ENCODE measurements around the gene ZRANB3. TPM values are rescaled to one million over a fixed set of nuclear protein-coding genes. Genes with fewer than 3 reads are reported as not detected.
A peak's percentile ranks its signal among the peaks of the same experiment; 100 is the strongest.
"Not testable (repeated sequence)": the region's sequence is repeated elsewhere in the genome, so short reads cannot be mapped to it uniquely, and the experiment has no call there.

Gene ZRANB3
- total RNA-seq, 2 donors from 2014 or later: 15.5 to 17.9 TPM

DNA sequence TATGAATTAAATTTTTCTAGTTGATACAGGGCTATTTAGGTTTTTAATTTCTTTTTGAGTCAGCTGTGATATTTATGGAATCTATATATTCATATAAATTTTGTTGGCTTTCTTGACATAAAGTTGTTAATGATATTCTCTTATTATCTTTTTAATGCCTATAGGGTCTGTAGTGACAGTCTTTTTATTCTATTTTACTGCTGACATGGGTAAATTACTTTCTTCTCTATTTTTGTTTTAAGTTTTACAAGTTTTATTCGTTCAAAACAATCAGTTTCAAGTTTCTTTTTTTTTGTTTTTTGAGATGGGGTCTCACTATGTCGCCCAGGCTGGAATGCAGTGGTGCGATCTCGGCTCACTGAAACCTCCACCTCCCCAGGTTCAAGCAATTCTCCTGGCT, 226.3 kb downstream of the ZRANB3 start:
- H3K36me3 Mint-ChIP-seq (ENCODE audit: insufficient read depth in 2 of 2): peaks cover 5 to 15% of the 10 kb centered on the region in 2 donors
- H3K4me1 Mint-ChIP-seq (ENCODE audit: low read depth): no peaks in the 10 kb centered on the region
- no peaks in the 10 kb centered on the region for H3K27me3 Mint-ChIP-seq (ENCODE audit: low read depth)
- no peak for DNase-seq
- ATAC-seq (replicated peaks in 1 of 2): no peak
- no peak overlapping the region for H3K27ac Mint-ChIP-seq
- H3K9me3 Mint-ChIP-seq: peaks cover 7 to 11% of the 10 kb centered on the region in 2 donors
- H3K4me3 Mint-ChIP-seq: no peak overlapping the region

DNA sequence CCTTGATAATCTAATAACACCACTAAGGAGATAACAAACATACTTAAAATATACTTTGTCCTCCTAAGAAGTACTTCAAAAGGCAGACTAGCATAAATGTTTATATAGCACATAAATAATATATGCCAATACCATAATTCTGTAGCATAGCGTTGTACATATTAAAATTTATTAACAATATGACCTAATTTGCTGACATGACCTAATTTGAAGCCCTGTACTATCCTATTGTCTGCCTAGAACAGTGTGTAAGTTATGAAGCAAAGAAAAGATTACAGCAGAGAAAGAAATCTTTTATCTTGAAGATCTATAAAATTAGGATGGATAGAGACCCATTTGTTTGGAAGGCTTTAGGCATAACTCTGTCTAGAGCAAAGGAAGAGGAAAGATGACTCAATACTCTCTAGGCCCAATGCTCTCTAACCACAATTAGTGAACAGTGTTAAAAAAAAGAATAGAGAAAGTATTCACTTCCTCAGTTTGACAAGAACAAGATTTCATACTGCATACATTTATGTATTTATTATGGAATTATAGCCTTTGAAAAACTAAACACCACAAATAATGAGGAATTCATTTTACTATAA, 231.3 kb downstream of the ZRANB3 start:
- ATAC-seq (replicated peaks in 1 of 2) (no peak), DNase-seq (no peak)
- Mint-ChIP-seq H3K27ac (no peak overlapping the region), H3K4me1 (ENCODE audit: low read depth) (no peaks in the 10 kb centered on the region), H3K36me3 (ENCODE audit: insufficient read depth in 2 of 2) (peaks cover 16 to 19% of the 10 kb centered on the region in 2 donors), H3K9me3 (peaks cover 8 to 14% of the 10 kb centered on the region in 2 donors), H3K27me3 (ENCODE audit: low read depth) (no peaks in the 10 kb centered on the region), H3K4me3 (no peak overlapping the region)

DNA sequence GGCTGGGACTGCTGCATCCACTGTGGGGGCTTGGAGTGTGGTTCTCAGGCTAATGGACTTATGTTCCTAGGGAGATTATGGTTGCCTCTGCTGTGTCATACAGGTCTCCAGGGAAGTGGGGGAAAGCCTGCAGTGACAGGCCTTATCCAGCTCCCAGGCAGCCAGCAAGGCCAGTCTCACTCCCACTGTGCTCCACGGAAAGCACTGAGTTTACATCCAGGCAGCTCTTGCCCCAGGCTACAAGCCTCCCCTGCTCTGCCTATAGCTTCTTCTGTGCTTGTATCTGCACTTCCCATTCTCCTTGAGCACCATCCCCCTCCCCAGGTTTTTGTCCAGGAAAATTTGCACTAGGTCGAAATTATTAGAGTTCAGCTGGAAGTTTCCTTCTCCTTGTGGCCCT, 231.9 kb downstream of the ZRANB3 start:
- ATAC-seq (replicated peaks in 1 of 2) (no peak), DNase-seq (no peak)
- Mint-ChIP-seq H3K27me3 (ENCODE audit: low read depth) (no peaks in the 10 kb centered on the region), H3K9me3 (peaks cover 9 to 15% of the 10 kb centered on the region in 2 donors), H3K4me3 (no peak overlapping the region), H3K27ac (no peak overlapping the region), H3K36me3 (ENCODE audit: insufficient read depth in 2 of 2) (peaks cover 16 to 20% of the 10 kb centered on the region in 2 donors), H3K4me1 (ENCODE audit: low read depth) (no peaks in the 10 kb centered on the region)

DNA sequence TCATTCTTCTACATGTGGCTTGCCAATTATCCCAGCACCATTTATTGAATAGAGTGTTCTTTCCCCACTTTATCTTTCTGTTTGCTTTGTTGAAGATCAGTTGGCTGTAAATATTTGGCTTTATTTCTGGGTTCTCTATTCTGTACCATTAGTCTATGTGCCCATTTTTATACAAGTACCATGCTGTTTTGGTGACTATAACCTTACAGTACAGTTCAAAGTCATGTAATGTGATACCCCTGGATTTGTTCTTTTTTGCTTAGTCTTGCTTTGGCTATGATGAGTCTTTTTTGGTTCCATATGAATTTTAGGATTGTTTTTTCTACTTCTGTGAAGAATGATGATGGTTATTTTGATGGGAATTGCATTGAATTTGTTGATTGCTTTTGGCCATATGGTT, 243.9 kb downstream of the ZRANB3 start:
- not testable (repeated sequence) for H3K27ac Mint-ChIP-seq; ATAC-seq (replicated peaks in 1 of 2); DNase-seq; H3K4me1 Mint-ChIP-seq (ENCODE audit: low read depth); H3K27me3 Mint-ChIP-seq (ENCODE audit: low read depth); H3K36me3 Mint-ChIP-seq (ENCODE audit: insufficient read depth in 2 of 2); H3K4me3 Mint-ChIP-seq
- peaks cover 9 to 11% of the 10 kb centered on the region in 2 donors for H3K9me3 Mint-ChIP-seq

DNA sequence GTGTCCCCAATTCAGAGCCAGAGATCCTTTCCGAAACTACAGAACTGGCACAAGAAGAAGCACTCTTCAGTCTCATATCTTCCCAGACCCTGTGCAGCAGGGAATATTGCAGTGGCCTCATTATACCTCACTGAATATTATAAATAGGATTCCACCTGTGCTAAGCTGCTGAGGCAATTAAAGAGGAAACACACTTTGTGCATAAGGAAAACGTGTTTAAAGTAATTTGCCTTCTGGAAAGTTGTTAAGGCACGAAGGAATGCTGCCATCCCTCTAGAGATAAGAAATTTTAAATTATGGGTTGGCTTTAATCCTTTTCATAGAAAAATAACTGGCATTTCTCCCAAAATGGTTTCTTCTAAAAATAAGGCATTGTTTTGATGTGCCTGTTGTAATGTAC, 245.6 kb downstream of the ZRANB3 start:
- Mint-ChIP-seq H3K4me3 (no peak overlapping the region), H3K4me1 (ENCODE audit: low read depth) (no peaks in the 10 kb centered on the region), H3K9me3 (peaks cover 9 to 11% of the 10 kb centered on the region in 2 donors), H3K27me3 (ENCODE audit: low read depth) (no peaks in the 10 kb centered on the region), H3K27ac (peak overlapping the region; percentile 54), H3K36me3 (ENCODE audit: insufficient read depth in 2 of 2) (peaks cover 0 to 2% of the 10 kb centered on the region in 2 donors)
- ATAC-seq (replicated peaks in 1 of 2) (no peak), DNase-seq (no peak)

DNA sequence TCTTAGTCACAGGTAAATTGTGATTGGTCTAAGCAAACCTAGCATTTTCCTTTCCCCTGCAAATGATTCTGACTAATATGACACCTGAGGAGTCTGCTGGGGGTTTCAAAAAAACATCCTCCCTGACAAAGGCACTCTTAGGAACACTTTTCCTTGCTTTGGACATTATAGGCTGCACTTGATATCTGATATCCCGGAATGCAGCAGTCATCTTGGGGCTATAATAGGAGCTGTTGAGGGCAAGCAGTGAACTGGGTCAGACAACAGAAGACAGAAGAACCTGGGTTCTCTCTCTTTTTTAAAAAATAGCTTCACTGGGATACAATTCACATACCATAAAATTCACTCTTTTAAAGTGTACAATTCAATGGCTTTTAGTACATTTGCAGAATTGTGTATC, 249.6 kb downstream of the ZRANB3 start:
- Mint-ChIP-seq H3K27ac (no peak overlapping the region), H3K36me3 (ENCODE audit: insufficient read depth in 2 of 2) (no peaks in the 10 kb centered on the region), H3K27me3 (ENCODE audit: low read depth) (no peaks in the 10 kb centered on the region), H3K9me3 (peaks cover 2 to 5% of the 10 kb centered on the region in 2 donors), H3K4me1 (ENCODE audit: low read depth) (no peaks in the 10 kb centered on the region), H3K4me3 (no peak overlapping the region)
- DNase-seq (no peak), ATAC-seq (replicated peaks in 1 of 2) (no peak)

DNA sequence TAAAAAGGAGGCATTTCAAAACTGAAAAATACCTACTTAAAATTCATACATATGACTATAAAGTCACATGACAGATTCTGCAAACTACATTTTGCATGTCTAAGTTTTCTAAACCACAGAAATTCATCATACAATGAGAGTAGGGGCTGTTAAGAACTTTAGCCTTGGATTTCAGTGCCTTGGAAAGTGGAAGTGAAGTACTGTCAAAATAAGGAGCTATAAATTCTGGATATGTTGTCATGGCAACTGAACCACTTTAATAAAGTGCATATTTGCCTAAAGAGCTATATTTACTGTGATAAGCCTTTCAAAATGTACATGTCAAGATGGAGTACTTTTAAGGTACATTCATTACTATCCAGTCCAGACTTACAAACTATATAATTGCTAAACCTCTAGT, 251.8 kb downstream of the ZRANB3 start:
- no peak overlapping the region for H3K4me3 Mint-ChIP-seq
- H3K36me3 Mint-ChIP-seq (ENCODE audit: insufficient read depth in 2 of 2): peaks cover 0 to 4% of the 10 kb centered on the region in 2 donors
- no peak overlapping the region for H3K27ac Mint-ChIP-seq
- DNase-seq: no peak
- H3K27me3 Mint-ChIP-seq (ENCODE audit: low read depth): no peaks in the 10 kb centered on the region
- H3K4me1 Mint-ChIP-seq (ENCODE audit: low read depth): no peaks in the 10 kb centered on the region
- no peak for ATAC-seq (replicated peaks in 1 of 2)
- peaks cover 0 to 9% of the 10 kb centered on the region in 2 donors for H3K9me3 Mint-ChIP-seq

DNA sequence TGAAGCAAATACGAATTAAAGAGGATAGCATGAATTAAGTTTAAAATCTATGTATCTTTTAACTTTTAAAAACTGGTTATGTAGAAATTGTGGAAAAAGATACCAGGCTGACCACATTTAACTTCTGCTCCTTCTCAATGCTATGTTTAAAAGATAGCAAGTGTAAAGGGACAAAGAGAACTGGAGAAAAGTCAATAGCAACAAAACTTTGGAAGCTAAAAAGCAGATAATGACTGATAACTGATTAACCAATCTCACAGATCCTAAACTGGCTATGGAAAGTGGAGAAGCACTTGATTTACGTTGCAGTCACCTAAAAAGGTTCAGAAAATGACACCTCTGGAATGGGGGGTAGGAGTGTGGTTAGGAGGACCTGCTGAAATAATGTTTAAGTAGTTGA, 254.5 kb downstream of the ZRANB3 start:
- no peaks in the 10 kb centered on the region for H3K27me3 Mint-ChIP-seq (ENCODE audit: low read depth)
- no peak overlapping the region for H3K4me3 Mint-ChIP-seq
- peaks cover 0 to 11% of the 10 kb centered on the region in 2 donors for H3K9me3 Mint-ChIP-seq
- H3K36me3 Mint-ChIP-seq (ENCODE audit: insufficient read depth in 2 of 2): peaks cover 1 to 6% of the 10 kb centered on the region in 2 donors
- H3K27ac Mint-ChIP-seq: no peak overlapping the region
- DNase-seq (no peak), ATAC-seq (replicated peaks in 1 of 2) (no peak)
- H3K4me1 Mint-ChIP-seq (ENCODE audit: low read depth): no peaks in the 10 kb centered on the region

DNA sequence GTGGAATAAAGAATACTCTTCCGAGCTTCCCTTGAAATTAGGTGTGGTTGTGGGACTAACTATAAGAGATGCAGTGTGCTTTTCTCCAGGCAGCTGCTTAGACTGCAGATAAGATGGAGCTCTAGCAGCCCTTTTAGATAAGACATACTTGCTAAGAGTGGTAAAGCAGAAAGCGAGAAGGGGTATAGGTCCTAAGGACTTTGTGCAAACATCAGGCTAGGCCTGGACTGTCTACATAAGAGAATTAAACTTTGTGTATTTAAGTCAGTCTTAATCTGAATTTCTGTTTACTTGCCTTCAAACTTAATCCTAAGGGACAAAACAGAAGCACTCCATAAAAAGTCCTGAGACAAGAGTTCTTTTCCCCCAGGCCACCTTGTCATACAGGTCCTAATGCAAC, 260.0 kb downstream of the ZRANB3 start:
- ATAC-seq (replicated peaks in 1 of 2): no peak
- peaks cover 0 to 5% of the 10 kb centered on the region in 2 donors for H3K9me3 Mint-ChIP-seq
- H3K27ac Mint-ChIP-seq: no peak overlapping the region
- H3K4me3 Mint-ChIP-seq: no peak overlapping the region
- DNase-seq: no peak
- H3K27me3 Mint-ChIP-seq (ENCODE audit: low read depth): no peaks in the 10 kb centered on the region
- H3K36me3 Mint-ChIP-seq (ENCODE audit: insufficient read depth in 2 of 2): peaks cover 1 to 6% of the 10 kb centered on the region in 2 donors
- H3K4me1 Mint-ChIP-seq (ENCODE audit: low read depth): no peaks in the 10 kb centered on the region

DNA sequence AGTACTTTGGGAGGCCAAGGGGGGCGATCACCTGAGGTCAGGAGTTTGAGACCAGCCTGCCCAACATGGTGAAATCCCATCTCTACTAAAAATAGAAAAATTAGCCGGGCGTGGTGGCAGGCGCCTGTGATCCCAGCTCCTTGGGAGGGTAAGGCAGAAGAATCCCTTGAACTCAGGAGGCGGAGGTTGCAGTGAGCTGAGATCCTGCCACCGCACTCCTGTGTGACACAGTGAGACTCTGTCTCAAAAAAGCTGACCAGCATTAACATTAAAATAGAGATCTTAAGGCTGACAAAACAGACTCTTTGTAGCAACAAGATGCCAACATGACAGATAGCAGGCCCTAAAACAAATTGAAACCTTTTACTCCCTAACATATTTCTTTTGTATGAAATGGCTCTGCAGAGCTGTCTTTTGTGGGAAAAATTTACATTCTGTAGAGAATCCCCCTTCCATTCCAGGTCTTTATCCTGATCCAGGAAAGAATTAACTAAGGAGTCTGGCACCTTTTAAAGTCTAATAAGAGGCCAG, 265.0 kb downstream of the ZRANB3 start:
- Mint-ChIP-seq H3K27ac (no peak overlapping the region), H3K27me3 (ENCODE audit: low read depth) (no peaks in the 10 kb centered on the region), H3K4me3 (no peak overlapping the region), H3K9me3 (no peaks in the 10 kb centered on the region), H3K36me3 (ENCODE audit: insufficient read depth in 2 of 2) (no peaks in the 10 kb centered on the region), H3K4me1 (ENCODE audit: low read depth) (no peaks in the 10 kb centered on the region)
- DNase-seq (no peak), ATAC-seq (replicated peaks in 1 of 2) (no peak)

DNA sequence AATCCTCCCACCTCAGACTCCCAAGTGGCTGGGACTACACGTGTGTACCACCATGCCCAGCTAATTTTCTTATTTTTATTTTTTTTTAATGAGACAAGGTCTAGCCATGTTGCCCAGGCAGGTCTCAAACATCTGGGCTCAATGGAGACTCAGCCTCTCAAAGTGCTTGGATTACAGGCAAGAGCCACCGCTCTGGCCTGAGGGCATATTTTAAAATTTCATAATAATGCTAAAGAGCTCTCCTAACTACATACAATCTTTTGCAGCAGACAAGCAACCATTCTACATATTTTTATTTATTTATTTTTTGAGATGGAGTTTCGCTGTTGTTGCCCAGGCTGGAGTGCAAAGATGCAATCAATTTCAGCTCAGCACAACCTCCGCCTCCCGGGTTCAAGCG, 271.9 kb downstream of the ZRANB3 start:
- no peak for DNase-seq
- no peak overlapping the region for H3K27ac Mint-ChIP-seq
- no peaks in the 10 kb centered on the region for H3K36me3 Mint-ChIP-seq (ENCODE audit: insufficient read depth in 2 of 2)

DNA sequence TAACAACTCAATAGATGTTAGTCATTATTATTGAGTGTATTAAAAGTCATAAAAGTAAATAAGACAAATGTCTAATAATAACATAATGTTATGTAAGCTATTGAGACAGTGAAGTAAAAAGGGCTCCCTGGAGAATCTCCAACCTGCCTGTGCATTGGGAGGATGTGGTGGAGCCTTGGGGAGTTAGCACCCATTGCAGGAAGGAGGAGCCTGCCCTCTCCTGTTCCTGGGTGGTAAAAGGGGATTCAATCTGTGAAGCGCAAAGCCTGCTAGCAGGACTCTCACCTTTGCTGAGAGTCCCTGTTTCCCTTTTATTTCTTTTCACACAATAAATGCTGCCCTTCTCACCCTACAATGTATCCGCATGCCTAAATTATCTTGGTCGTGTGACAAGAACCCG, 272.8 kb downstream of the ZRANB3 start:
- no peak for DNase-seq
- no peaks in the 10 kb centered on the region for H3K27me3 Mint-ChIP-seq (ENCODE audit: low read depth)
- no peaks in the 10 kb centered on the region for H3K9me3 Mint-ChIP-seq
- no peaks in the 10 kb centered on the region for H3K36me3 Mint-ChIP-seq (ENCODE audit: insufficient read depth in 2 of 2)
- no peak overlapping the region for H3K4me3 Mint-ChIP-seq
- no peak overlapping the region for H3K27ac Mint-ChIP-seq
- H3K4me1 Mint-ChIP-seq (ENCODE audit: low read depth): no peaks in the 10 kb centered on the region
- ATAC-seq (replicated peaks in 1 of 2): no peak

More for the DNA sequence above, 271.9 kb downstream of the ZRANB3 start:
- no peaks in the 10 kb centered on the region for H3K27me3 Mint-ChIP-seq (ENCODE audit: low read depth)
- H3K4me1 Mint-ChIP-seq (ENCODE audit: low read depth): no peaks in the 10 kb centered on the region
- no peak overlapping the region for H3K4me3 Mint-ChIP-seq
- no peaks in the 10 kb centered on the region for H3K9me3 Mint-ChIP-seq
- ATAC-seq (replicated peaks in 1 of 2): no peak

DNA sequence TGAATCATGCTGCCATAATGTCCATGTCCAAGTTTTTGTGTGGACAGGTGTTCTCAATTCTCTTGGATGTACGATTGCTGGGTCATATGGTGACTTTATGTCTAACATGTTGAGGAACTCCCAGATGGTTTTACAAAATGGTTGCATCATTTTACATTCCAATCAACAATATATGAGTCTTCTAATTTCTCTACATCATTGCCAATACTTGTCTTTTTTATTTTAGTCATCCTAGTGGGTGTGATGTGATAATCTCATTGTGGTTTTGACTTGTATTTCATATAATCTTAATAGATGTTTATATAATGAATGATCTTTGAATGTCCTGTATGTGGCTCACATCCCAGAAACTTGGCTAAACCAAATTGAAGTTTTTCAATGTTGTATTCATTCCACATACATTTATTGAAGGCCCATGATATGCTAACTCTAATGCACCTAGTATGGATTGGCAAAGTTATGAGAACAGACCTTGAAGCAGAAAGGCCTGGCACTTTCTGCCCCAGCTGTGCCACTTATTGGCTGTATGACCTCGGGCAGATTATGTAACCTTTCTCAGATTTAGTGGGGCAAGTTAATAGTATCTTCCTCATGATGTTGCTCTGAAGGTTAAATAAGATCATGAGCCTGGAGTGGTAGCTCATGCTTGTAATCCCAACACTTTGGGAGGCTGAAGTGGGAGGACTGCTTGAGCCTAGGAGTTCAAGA, 273.5 kb downstream of the ZRANB3 start:
- Mint-ChIP-seq H3K27ac (no peak overlapping the region), H3K4me3 (no peak overlapping the region), H3K27me3 (ENCODE audit: low read depth) (no peaks in the 10 kb centered on the region), H3K9me3 (no peaks in the 10 kb centered on the region), H3K4me1 (ENCODE audit: low read depth) (no peaks in the 10 kb centered on the region), H3K36me3 (ENCODE audit: insufficient read depth in 2 of 2) (peaks cover 0 to 1% of the 10 kb centered on the region in 2 donors)
- no peak for DNase-seq
- no peak for ATAC-seq (replicated peaks in 1 of 2)

Measured in activated T-cell treated with anti-CD3 and anti-CD28 coated beads, Interleukin-2, amount 50 U/mL, for 72 hours (primary cell).